Left ventricle myocardium inferior (tissue), 1 donor: ENCODE measurements around the gene JARID2. TPM values are rescaled to one million over a fixed set of nuclear protein-coding genes. Genes with fewer than 3 reads are reported as not detected.

Experiments
- DNase-seq: peaks from one replicate; pipeline ENCODE4 v3.0.0-alpha.2; 2020
- H3K27ac ChIP-seq: fragments of 200-600 bp; replicated peaks from 2 replicates; pipeline ENCODE4 v1.8.0; 2021
- H3K27me3 ChIP-seq: fragments of 200-600 bp; 2 replicates; pipeline ENCODE4 v1.8.0; 2021; ENCODE audit warnings: low read depth
- H3K36me3 ChIP-seq: fragments of 200-600 bp; 2 replicates; pipeline ENCODE4 v1.8.0; 2021
- H3K4me1 ChIP-seq: fragments of 200-600 bp; 2 replicates; pipeline ENCODE4 v1.8.0; 2021
- H3K4me3 ChIP-seq: fragments of 200-600 bp; 2 replicates; pipeline ENCODE4 v1.8.0; 2021; ENCODE audit warnings: mild to moderate bottlenecking, moderate library complexity
- H3K9me3 ChIP-seq: fragments of 200-600 bp; replicated peaks from 2 replicates; pipeline ENCODE4 v1.8.0; 2021
- CTCF ChIP-seq: fragments of 200-600 bp; IDR thresholded peaks from 2 replicates; pipeline ENCODE4 v1.8.0; 2021; ENCODE audit warnings: antibody characterized with exemption, mild to moderate bottlenecking, borderline replicate concordance
- intact Hi-C: fragments of 100-400 bp; cut with micrococcal nuclease; formaldehyde crosslinking; loops from one replicate; pipeline ENCODE4 v1.11.0; 2022
- total RNA-seq: library from RNA; stranded (reverse); fragmentation: NEBNext Ultra II Directional; extraction: Animal tissue kit (Norgen Biotek cat#: 25700); gene quantifications from one replicate; pipeline ENCODE4 v1.2.1, GENCODE V29; 2021
- donor health status: DM: no; HTN: yes; CAD: no; lungs with severe emphysema.

The JARID2 gene
- total RNA-seq, 1 donor from 2014 or later, result 6.5 TPM

GRCh38 chr6:15562977-15563376 lies 317.1 kb downstream of the JARID2 start:
- Histone ChIP-seq H3K36me3 (no peaks in the 10 kb centered on the region), H3K27ac (no peak overlapping the region), H3K4me3 (no peak overlapping the region), H3K9me3 (no peaks in the 10 kb centered on the region), H3K27me3 (no peaks in the 10 kb centered on the region), H3K4me1 (no peaks in the 10 kb centered on the region)
- TF ChIP-seq CTCF, result no peak
- DNase-seq, result no peak
- intact Hi-C loops, result no loop called here

GRCh38 chr6:15569035-15569995 lies 323.4 kb downstream of the JARID2 start:
- Histone ChIP-seq H3K9me3 (no peaks in the 10 kb centered on the region), H3K4me3 (no peak overlapping the region), H3K27me3 (no peaks in the 10 kb centered on the region), H3K27ac (peak overlapping the region; percentile 24), H3K4me1 (peaks cover 17% of the 10 kb centered on the region), H3K36me3 (no peaks in the 10 kb centered on the region)
- intact Hi-C loops, result no loop called here
- no peak for DNase-seq
- no peak for TF ChIP-seq CTCF

- no peak for DNase-seq
- Histone ChIP-seq H3K9me3 (no peaks in the 10 kb centered on the region), H3K4me3 (no peak overlapping the region), H3K36me3 (no peaks in the 10 kb centered on the region), H3K4me1 (peaks cover 17% of the 10 kb centered on the region), H3K27me3 (no peaks in the 10 kb centered on the region), H3K27ac (no peak overlapping the region)
- TF ChIP-seq CTCF, result no peak
- intact Hi-C loops, result no loop called here
These were observed 324.3 kb downstream of the JARID2 start for GRCh38 chr6:15570171-15570570.
